GM19468 (cell line): ENCODE data around the gene SH2D3A.
"Not testable (repeated sequence)": the region's sequence is repeated elsewhere in the genome, so short reads cannot be mapped to it uniquely, and the experiment has no call there.

Source experiments
- ATAC-seq: cut with Tn5 transposase; IDR thresholded peaks from one replicate; pipeline ENCODE4 v1.9.1; 2021; ENCODE audit warnings: mild to moderate bottlenecking, moderate library complexity, moderate number of reproducible peaks; ENCODE audit not compliant: unreplicated experiment; ENCODE audit errors: extremely low read depth

SH2D3A gene

GRCh38 chr19:6762253-6762797 lies 4.9 kb downstream of the SH2D3A start:
- not testable (repeated sequence) for ATAC-seq

GRCh38 chr19:6761053-6761676 lies 6.1 kb downstream of the SH2D3A start:
- ATAC-seq = no peak

DNA sequence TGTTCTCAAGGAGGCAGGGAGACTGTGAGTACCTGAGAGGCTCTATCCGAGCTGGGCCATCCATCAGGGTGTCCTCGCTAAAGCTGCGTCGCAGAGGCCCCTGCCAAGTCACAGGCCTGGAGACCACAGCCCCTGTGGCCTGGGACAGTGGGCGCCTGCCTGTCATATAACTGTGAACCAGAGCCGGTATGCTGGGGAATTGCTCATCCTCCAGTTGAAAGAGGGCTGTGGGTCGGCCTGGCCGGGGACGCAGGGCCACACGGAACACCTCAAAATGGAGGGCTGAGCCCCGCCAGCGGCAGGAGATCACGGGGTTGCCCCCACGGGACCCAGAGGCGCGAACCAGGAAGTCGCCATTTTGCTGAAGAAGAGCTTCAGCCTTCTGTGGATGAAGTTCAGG lies 6.6 kb downstream of the SH2D3A start:
- no peak for ATAC-seq

- ATAC-seq = no peak
Observed at GRCh38 chr19:6754653-6755463, 12.4 kb downstream of the SH2D3A start.

GRCh38 chr19:6754136-6754535 lies 13.1 kb downstream of the SH2D3A start:
- no peak for ATAC-seq

- no peak for ATAC-seq
Observed at GRCh38 chr19:6753178-6754031, 13.8 kb downstream of the SH2D3A start.

- no peak for ATAC-seq
Observed at GRCh38 chr19:6752256-6753177, 14.7 kb downstream of the SH2D3A start.

GRCh38 chr19:6751189-6751588 lies 16.0 kb downstream of the SH2D3A start:
- no peak for ATAC-seq

- no peak for ATAC-seq
Observed at GRCh38 chr19:6750062-6750461, 17.2 kb downstream of the SH2D3A start.

- ATAC-seq = not testable (repeated sequence)
Observed at GRCh38 chr19:6748543-6748942, 18.7 kb downstream of the SH2D3A start.

DNA sequence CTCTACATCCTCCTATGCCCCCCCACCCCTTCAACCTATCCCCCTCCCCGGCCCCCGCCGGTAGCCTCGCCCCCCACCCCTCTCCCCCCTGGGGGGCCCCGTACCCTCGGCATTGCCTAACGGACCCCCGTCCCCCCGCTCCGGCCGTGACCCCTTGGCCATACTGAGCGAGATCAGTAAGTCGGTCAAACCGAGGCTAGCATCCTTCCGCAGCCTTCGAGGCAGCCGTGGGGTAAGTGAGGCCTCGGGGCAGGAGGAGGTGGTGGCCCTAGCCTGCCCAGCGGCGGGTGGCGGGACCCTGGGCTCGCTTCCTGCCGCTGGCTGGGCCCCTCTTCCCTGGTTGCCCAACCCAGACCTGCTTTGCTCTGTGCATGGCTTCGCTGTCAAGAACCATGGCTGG lies 21.3 kb downstream of the SH2D3A start:
- no peak for ATAC-seq

DNA sequence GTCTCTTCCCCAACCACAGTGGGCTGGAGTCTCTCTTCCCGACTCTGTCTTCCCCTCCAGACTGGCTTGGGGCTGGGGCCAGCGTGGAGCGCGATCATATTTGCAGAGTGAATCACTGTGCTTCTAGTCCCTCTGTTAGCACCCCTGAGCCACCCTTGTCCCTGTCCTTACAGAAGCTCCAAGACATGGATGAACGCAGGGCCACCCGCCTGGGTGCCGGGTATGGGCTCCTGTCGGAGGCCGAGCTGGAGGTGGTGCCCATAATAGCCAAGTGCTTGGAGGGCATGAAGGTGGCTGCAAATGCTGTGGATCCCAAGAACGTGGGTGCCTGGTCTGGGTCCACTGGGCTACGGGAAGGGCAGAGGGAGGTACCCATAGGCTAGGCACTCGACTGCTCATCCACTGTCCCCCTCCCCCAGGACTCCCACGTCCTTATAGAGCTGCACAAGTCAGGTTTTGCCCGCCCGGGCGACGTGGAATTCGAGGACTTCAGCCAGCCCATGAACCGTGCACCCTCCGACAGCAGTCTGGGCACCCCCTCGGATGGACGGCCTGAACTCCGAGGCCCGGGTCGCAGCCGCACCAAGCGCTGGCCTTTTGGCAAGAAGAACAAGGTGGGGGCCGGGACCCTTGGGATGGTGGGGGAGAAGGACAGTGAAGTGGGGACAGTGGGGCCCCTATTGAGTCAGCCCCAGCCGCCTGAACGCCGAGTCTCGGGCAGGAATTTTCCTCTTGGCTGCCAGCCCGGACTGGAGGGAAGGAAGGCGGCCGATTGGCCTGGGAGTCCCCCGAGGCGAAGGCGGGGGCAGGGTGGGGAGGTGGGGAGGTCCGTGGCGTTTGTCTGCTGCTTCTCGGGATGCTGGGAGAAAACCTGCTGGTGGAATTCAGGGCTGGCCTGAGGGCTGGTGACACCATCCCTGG lies 22.6 kb downstream of the SH2D3A start:
- ATAC-seq = no peak

- no peak for ATAC-seq
Observed at GRCh38 chr19:6743714-6744380, 23.4 kb downstream of the SH2D3A start.

DNA sequence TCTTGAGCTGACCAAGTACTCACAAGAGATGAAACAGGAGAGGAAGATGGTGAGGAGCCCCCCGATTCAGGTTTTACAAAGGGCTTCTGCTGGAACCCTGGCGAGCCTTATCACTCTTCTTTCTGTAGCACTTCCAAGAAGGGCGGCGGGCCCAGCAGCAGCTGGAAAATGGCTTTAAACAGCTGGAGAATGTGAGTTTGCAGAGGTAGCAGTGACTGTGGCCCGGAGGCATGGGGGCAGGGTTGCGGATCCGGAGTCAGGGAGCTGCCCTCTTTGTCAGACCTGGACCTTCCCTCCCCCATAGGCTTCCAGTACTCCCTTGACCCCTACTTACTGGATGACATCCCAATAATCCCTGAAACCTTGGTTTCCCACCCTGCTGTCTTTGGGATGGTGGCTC lies 24.2 kb downstream of the SH2D3A start:
- no peak for ATAC-seq

DNA sequence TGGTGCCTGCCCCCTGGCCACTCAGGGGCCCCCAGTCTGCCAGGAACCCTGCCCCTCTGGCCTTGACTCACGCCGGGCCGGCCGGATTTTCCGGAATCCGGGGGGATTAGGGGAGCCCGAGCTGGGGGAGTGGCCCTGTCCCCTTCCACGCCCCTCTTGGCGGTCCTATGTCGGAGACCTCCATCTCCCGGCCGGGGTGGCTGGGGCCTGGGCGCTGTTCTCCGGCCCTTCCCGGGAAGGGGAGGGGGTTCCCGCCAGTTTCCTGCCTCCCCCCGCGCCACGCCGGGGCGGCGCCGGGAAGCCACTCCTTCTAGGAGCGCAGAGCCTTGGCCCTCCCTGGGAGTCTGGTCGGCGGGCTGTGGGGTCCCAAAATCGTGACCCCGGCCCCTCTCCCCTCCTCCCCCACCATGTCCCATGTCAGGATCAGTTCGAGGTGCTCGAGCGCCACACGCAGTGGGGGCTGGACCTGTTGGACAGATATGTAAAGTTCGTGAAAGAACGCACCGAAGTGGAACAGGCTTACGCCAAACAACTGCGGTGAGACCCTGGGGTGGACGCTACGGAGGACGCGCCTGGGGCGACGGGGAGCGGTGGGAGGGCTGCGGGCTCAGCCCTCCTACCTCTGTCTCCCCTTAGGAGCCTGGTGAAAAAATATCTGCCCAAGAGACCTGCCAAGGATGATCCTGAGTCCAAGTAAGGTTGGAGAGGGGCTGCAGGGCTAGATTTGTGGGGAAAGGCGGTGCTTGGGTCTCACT lies 26.5 kb downstream of the SH2D3A start:
- ATAC-seq = no peak

- no peak for ATAC-seq
Observed at GRCh38 chr19:6739883-6740588, 27.2 kb downstream of the SH2D3A start.

GRCh38 chr19:6739390-6739882 lies 27.8 kb downstream of the SH2D3A start, which contains the start of gene TRIP10:
Gene TRIP10, plus strand, starts transcription at chr19:6739680. Its CDS starts 82 bp downstream, at chr19:6739762.
- no peak for ATAC-seq
